Measurements from ENCODE around the gene RAB35. TPM values are rescaled to one million over a fixed set of nuclear protein-coding genes. Genes with fewer than 3 reads are reported as not detected.
A peak's percentile ranks its signal among the peaks of the same experiment; 100 is the strongest.

Gene RAB35
- total RNA-seq, 1 donor from 2014 or later: 30.9 TPM

DNA sequence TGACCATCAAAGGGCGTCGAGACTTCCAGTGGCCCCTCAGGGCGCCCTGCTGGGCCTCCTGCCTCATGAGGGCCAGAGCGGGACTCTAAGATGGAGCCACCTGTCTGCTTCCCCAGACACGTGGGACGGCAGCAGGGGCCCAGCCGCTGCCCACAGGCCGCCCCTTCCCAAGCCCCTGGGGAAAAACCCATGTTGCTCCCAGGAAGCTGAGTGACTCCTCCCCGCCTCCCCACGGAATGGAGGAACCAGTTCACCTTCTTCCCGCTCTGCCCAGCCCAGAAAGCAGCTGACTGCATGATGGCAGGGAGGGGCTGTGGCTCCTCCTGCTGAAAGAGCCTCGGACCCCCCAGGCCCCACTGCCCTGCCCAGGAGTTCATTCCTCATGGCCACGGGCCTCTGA, 14.9 kb downstream of the RAB35 start:
- peaks cover 0 to 52% of the 10 kb centered on the region in 2 donors for H3K36me3 ChIP-seq
- H3K27me3 ChIP-seq: no peaks in the 10 kb centered on the region
- TF ChIP-seq POLR2A (IDR thresholded peaks at IDR 0.05) (no peak), CTCF (IDR thresholded peaks at IDR 0.05) (no peak), POLR2AphosphoS5 (IDR thresholded peaks at IDR 0.05; ENCODE audit: insufficient read depth in 1 of 2, low read depth in 1 of 2) (no peak)
- H3K27ac ChIP-seq: peak overlapping the region; percentile 45
- H3K9me3 ChIP-seq: no peaks in the 10 kb centered on the region
- no peak for DNase-seq (ENCODE audit: extremely low spot score in 2 of 2)
- peaks cover 35% of the 10 kb centered on the region for H3K4me1 ChIP-seq
- intact Hi-C loops (cut with DNase I): no loop called here
- H3K4me3 ChIP-seq: peak overlapping the region in 1 of 2 donors; percentile 35

GRCh38 chr12:120101182-120101581, 15.4 kb downstream of the RAB35 start:
- H3K4me1 ChIP-seq: peaks cover 35% of the 10 kb centered on the region
- no peak for TF ChIP-seq POLR2AphosphoS5 (IDR thresholded peaks at IDR 0.05; ENCODE audit: insufficient read depth in 1 of 2, low read depth in 1 of 2)
- TF ChIP-seq POLR2A (IDR thresholded peaks at IDR 0.05): no peak
- TF ChIP-seq CTCF (IDR thresholded peaks at IDR 0.05): no peak
- peaks cover 0 to 56% of the 10 kb centered on the region in 2 donors for H3K36me3 ChIP-seq

GRCh38 chr12:120100630-120101029, 15.9 kb downstream of the RAB35 start:
- DNase-seq (ENCODE audit: extremely low spot score in 2 of 2): no peak
- Histone ChIP-seq H3K9me3 (no peaks in the 10 kb centered on the region), H3K27me3 (no peaks in the 10 kb centered on the region), H3K36me3 (peaks cover 0 to 57% of the 10 kb centered on the region in 2 donors), H3K27ac (peak overlapping the region; percentile 45), H3K4me1 (peaks cover 35% of the 10 kb centered on the region), H3K4me3 (peak overlapping the region in 1 of 2 donors; percentile 35)
- intact Hi-C loops (cut with DNase I): no loop called here
- TF ChIP-seq POLR2A (IDR thresholded peaks at IDR 0.05) (no peak), CTCF (IDR thresholded peaks at IDR 0.05) (no peak), POLR2AphosphoS5 (IDR thresholded peaks at IDR 0.05; ENCODE audit: insufficient read depth in 1 of 2, low read depth in 1 of 2) (no peak)

More at GRCh38 chr12:120101182-120101581, 15.4 kb downstream of the RAB35 start:
- intact Hi-C loops (cut with DNase I): no loop called here
- no peaks in the 10 kb centered on the region for H3K9me3 ChIP-seq
- no peaks in the 10 kb centered on the region for H3K27me3 ChIP-seq
- peak overlapping the region in 1 of 2 donors; percentile 35 for H3K4me3 ChIP-seq
- H3K27ac ChIP-seq: peak overlapping the region; percentile 45
- no peak for DNase-seq (ENCODE audit: extremely low spot score in 2 of 2)

DNA sequence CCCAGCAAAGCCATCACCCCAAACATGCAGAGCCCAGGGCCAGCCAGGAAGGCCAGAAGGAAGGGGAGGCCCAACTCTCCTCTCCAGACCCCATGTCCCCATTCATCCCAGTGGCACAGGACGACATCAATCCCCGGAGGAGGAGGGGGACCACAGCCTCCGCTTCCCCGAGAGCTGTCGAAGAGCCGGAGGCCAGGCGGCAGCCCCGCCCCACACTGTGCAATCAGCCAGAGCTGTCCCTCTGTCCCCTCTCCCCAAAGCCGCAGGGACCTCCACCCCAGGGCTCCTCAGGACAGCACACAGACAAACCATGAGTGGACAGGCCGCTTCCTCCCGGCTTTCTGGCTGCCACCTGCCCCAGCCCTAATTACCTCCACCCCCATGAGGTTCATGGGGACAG, 16.8 kb downstream of the RAB35 start:
- peaks cover 35% of the 10 kb centered on the region for H3K4me1 ChIP-seq
- H3K36me3 ChIP-seq: peaks cover 0 to 54% of the 10 kb centered on the region in 2 donors
- DNase-seq (ENCODE audit: extremely low spot score in 2 of 2): no peak
- TF ChIP-seq POLR2A (IDR thresholded peaks at IDR 0.05) (no peak), POLR2AphosphoS5 (IDR thresholded peaks at IDR 0.05; ENCODE audit: insufficient read depth in 1 of 2, low read depth in 1 of 2) (no peak), CTCF (IDR thresholded peaks at IDR 0.05) (no peak)
- intact Hi-C loops (cut with DNase I): no loop called here
- H3K4me3 ChIP-seq: no peak overlapping the region
- H3K27me3 ChIP-seq: no peaks in the 10 kb centered on the region
- no peaks in the 10 kb centered on the region for H3K9me3 ChIP-seq
- no peak overlapping the region for H3K27ac ChIP-seq

GRCh38 chr12:120098756-120099470, 17.6 kb downstream of the RAB35 start:
- DNase-seq (ENCODE audit: extremely low spot score in 2 of 2): no peak
- TF ChIP-seq POLR2AphosphoS5 (IDR thresholded peaks at IDR 0.05; ENCODE audit: insufficient read depth in 1 of 2, low read depth in 1 of 2) (no peak), CTCF (IDR thresholded peaks at IDR 0.05) (no peak)
- peaks cover 0 to 53% of the 10 kb centered on the region in 2 donors for H3K36me3 ChIP-seq

More at GRCh38 chr12:120098756-120099470, 17.6 kb downstream of the RAB35 start:
- Histone ChIP-seq H3K4me3 (no peak overlapping the region), H3K27me3 (no peaks in the 10 kb centered on the region), H3K4me1 (peaks cover 35% of the 10 kb centered on the region), H3K27ac (no peak overlapping the region), H3K9me3 (no peaks in the 10 kb centered on the region)
- intact Hi-C loops (cut with DNase I): no loop called here

All from vagina (tissue), 2 donors.